Bronchial epithelial cell (primary cell): ENCODE data around the gene DPP10. TPM values are rescaled to one million over a fixed set of nuclear protein-coding genes. Genes with fewer than 3 reads are reported as not detected.

Source experiments
- DNase-seq: peaks from one replicate; pipeline ENCODE4 v3.0.0-alpha.2; 2010; ENCODE audit warnings: low read depth
- FAIRE-seq: peaks from 2 replicates; lab custom pipeline; 2011; peaks lifted over from hg19 to GRCh38; lab: Jason Lieb, UNC
- H3K27me3 ChIP-seq: 2 replicates; pipeline ENCODE4 v1.5.1; 2011; ENCODE audit warnings: low read length; ENCODE audit not compliant: control insufficient read depth, insufficient read depth
- H3K36me3 ChIP-seq: 2 replicates; pipeline ENCODE4 v1.5.1; 2011; ENCODE audit warnings: low read length; ENCODE audit not compliant: control insufficient read depth, insufficient read depth
- H3K4me3 ChIP-seq: 2 replicates; pipeline ENCODE4 v1.5.1; 2011; ENCODE audit warnings: mild to moderate bottlenecking, low read depth, low read length, control low read depth
- total RNA-seq: library from RNA; depleted of rRNA; stranded (reverse); fragments of >200 nt; gene quantifications from 2 replicates; pipeline ENCODE4 v1.2.1, GENCODE V29; 2014
- TF ChIP-seq, protein P1 (sequence below): IDR thresholded peaks from 2 replicates; pipeline ENCODE4 v1.5.1; 2011; ENCODE audit warnings: mild to moderate bottlenecking, moderate library complexity, low read length, control low read depth, inconsistent platforms; ENCODE audit not compliant: insufficient read depth, severe bottlenecking

Gene DPP10
- total RNA-seq, 1 donor from 2014 or later, result 0.26 TPM

DNA sequence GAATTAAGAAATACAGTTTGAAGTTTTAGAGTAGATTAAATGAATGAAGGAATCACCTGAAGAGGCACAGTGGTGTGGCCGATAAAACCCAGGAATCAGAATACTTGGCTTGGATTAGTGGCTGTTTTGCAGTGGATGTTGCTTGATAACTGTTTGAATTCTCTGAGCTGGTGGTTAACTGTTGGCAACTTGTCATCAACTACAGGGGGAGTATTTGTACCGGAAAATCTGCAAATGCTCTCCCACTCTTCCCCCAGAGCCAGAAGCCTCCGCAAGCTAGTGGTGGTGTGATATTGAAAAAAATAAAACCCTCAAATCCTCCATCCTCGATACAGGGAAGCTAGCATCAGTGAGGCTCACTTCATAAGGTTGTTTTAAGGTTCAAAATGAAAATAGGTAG, 326.7 kb downstream of the DPP10 start:
- TF ChIP-seq, protein P1, sequence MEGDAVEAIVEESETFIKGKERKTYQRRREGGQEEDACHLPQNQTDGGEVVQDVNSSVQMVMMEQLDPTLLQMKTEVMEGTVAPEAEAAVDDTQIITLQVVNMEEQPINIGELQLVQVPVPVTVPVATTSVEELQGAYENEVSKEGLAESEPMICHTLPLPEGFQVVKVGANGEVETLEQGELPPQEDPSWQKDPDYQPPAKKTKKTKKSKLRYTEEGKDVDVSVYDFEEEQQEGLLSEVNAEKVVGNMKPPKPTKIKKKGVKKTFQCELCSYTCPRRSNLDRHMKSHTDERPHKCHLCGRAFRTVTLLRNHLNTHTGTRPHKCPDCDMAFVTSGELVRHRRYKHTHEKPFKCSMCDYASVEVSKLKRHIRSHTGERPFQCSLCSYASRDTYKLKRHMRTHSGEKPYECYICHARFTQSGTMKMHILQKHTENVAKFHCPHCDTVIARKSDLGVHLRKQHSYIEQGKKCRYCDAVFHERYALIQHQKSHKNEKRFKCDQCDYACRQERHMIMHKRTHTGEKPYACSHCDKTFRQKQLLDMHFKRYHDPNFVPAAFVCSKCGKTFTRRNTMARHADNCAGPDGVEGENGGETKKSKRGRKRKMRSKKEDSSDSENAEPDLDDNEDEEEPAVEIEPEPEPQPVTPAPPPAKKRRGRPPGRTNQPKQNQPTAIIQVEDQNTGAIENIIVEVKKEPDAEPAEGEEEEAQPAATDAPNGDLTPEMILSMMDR, result no peak
- no peak for FAIRE-seq
- Histone ChIP-seq H3K27me3 (no peaks in the 10 kb centered on the region), H3K36me3 (no peaks in the 10 kb centered on the region), H3K4me3 (no peak overlapping the region)
- DNase-seq, result no peak

DNA sequence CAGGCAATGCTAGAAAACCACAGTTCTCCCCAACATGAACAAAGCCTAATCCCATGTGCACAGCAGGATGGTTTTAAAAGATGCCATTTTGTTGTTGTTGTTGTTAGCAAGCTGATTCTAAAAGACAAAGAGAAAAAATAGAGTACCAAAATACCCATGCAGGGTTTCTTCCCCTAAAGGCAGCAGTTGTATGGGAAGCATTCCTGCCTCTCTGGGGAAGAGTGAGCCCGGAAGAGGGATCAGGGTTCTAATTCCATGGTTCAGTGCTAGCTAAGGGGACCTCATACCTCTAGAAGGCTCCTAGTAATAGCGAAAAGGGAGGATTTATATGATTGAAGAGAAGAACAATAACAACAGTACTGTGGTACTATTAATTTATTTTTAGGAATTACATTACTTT, 327.6 kb downstream of the DPP10 start:
- FAIRE-seq, result no peak
- Histone ChIP-seq H3K4me3 (no peak overlapping the region), H3K36me3 (no peaks in the 10 kb centered on the region), H3K27me3 (no peaks in the 10 kb centered on the region)
- TF ChIP-seq, protein P1, result no peak
- DNase-seq, result no peak

DNA sequence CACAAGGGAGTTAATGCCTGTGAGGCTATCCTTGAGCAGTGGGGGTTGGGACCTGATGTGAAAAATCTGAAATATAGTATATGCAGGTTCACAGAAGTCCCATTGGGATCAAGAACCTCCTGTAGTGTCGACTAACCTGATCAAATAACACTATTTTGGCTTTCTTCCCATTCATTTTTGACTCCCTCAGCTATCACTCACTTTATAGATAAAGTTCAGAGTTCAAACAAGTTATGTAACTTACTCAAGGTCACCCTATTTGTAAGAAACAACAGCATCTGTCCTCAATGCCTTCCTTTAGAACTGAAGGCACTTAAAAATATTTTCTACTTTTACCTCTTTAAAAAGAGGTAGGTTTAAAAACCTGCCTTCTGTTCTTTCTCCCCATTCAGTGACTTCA, 341.6 kb downstream of the DPP10 start:
- FAIRE-seq (no peak), DNase-seq (no peak)
- H3K27me3 ChIP-seq, result no peaks in the 10 kb centered on the region
- no peaks in the 10 kb centered on the region for H3K36me3 ChIP-seq
- no peak overlapping the region for H3K4me3 ChIP-seq
- TF ChIP-seq, protein P1, result no peak

DNA sequence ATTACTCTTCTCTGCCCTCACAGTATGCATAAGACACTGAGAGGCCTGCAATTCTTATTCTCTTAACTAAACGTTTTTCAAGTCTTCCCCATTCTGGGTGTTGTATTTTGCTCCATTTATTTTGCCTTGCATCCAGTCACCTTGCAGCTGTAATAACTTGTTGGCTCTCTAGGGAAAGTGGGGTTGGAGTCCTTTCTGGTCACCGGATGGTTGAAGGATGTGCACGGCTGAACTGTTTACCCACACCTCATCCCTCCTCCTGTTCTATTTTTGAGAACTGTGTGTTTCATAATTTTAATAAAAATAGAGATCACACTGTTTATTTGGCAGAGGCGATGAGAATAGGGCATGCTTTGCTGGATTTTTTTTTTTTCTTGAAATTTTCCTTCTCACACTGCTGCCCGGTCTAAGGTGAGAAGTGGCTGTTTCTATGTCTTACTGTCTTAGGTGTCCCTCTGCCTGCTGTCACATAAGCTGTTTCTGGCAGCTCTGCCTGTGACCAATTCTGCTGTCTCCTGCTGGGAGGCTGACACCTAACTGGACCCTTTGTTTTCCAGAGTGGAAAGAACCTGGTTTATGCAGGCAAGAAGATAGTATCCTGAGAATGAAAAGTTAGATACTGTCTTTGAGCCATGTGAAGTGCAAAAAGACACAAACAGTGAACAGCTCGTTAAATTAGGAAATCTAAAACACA, 342.6 kb downstream of the DPP10 start:
- DNase-seq (no peak), FAIRE-seq (no peak)
- Histone ChIP-seq H3K4me3 (no peak overlapping the region), H3K36me3 (no peaks in the 10 kb centered on the region), H3K27me3 (no peaks in the 10 kb centered on the region)
- TF ChIP-seq, protein P1, result no peak

DNA sequence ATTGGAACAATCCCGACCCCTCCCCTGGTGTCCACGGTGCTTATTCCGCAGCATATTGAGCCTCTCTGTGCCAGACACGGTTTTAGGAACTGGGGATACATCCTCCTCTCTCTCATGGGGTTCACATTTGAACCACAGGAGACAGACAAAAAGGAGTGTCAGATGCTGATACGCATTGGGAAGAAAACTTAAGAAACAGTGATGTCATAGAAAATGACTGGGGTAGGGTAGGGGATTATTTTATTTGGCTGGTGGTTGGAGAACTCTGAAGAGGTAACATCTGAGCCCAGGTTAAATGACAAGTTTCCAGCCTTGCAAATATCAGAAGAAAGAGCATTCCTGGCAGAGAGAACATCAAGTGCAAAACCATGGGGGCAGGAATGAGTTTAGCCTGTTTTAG, 344.5 kb downstream of the DPP10 start:
- TF ChIP-seq, protein P1, result no peak
- no peak for DNase-seq
- no peak for FAIRE-seq
- Histone ChIP-seq H3K27me3 (no peaks in the 10 kb centered on the region), H3K4me3 (no peak overlapping the region), H3K36me3 (no peaks in the 10 kb centered on the region)

DNA sequence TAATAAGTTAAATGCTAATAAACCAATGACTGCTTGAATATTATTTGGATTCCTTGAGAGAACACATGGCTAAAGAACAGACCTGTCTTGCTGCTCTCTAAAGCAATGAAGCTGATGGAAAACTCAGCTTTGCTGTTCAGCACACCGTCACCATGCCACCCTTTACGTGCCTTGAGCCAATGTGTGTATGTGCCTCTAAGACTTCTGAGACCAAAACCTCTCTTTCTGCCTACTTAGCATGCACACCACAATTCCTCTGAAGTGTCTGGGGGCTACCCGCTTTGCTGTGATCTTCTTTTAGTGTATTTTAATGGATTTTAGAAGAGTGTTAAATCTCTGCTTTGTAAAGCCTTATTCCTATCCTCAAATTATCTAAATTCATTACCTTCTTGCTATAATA, 345.0 kb downstream of the DPP10 start:
- no peak for FAIRE-seq
- H3K36me3 ChIP-seq, result no peaks in the 10 kb centered on the region
- no peak for DNase-seq
- no peaks in the 10 kb centered on the region for H3K27me3 ChIP-seq
- TF ChIP-seq, protein P1, result no peak
- no peak overlapping the region for H3K4me3 ChIP-seq
